Esophagus muscularis mucosa (tissue), 4 donors: ENCODE results near the gene GALNT14. TPM values are rescaled to one million over a fixed set of nuclear protein-coding genes. Genes with fewer than 3 reads are reported as not detected.

Experiments used
- DNase-seq: peaks from one replicate; pipeline ENCODE4 v3.0.0-alpha.2; 2017; ENCODE audit errors: extremely low spot score
- H3K27ac ChIP-seq, 4 donors: fragments of 200-600 bp; sonication (generic); replicated peaks in 1 of 4; 1 replicate in 3 of 4; 2 replicates in 1 of 4; pipeline ENCODE4 v1.5.1; 2016 to 2019; ENCODE audit warnings: mild to moderate bottlenecking in 1 of 4
- H3K27me3 ChIP-seq, 4 donors: fragments of 200-600 bp; sonication (generic); one replicate each; pipeline versions ENCODE4 v1.5.1 to v1.6.0; 2016 to 2019
- H3K36me3 ChIP-seq, 4 donors: fragments of 200-600 bp; sonication (generic); one replicate each; pipeline ENCODE4 v1.5.1; 2016 to 2019
- H3K4me1 ChIP-seq, 4 donors: fragments of 200-600 bp; sonication (generic); one replicate each; pipeline ENCODE4 v1.5.1; 2016 to 2019
- H3K4me3 ChIP-seq, 4 donors: fragments of 200-600 bp; sonication (generic); 1 replicate in 2 of 4; 2 replicates in 2 of 4; pipeline ENCODE4 v1.5.1; 2016 to 2019; ENCODE audit warnings: mild to moderate bottlenecking in 4 of 4, moderate library complexity in 1 of 4
- H3K9me3 ChIP-seq, 4 donors: fragments of 200-600 bp; sonication (generic); 1 replicate in 3 of 4; 2 replicates in 1 of 4; pipeline ENCODE4 v1.5.1; 2016 to 2019
- CTCF ChIP-seq, 3 experiments: fragments of 200-600 bp in 2 of 3; fragments of 450-650 bp in 1 of 3; sonication (generic) in 2 of 3; IDR thresholded peaks; one replicate each; pipeline ENCODE4 v1.5.1; 2017 to 2019; ENCODE audit warnings: antibody characterized with exemption in 3 of 3, mild to moderate bottlenecking in 2 of 3, moderate library complexity in 1 of 3
- EP300 ChIP-seq: sonication (generic); formaldehyde crosslinking; IDR thresholded peaks from one replicate; pipeline ENCODE4 v1.6.1; 2017; ENCODE audit warnings: antibody characterized with exemption
- POLR2A ChIP-seq: fragments of 450-650 bp; IDR thresholded peaks from one replicate; pipeline ENCODE4 v1.6.1; 2017; ENCODE audit warnings: antibody characterized with exemption, moderate library complexity, mild to moderate bottlenecking, low read depth
- POLR2AphosphoS5 ChIP-seq, 2 donors: sonication (generic); formaldehyde crosslinking; IDR thresholded peaks; one replicate each; pipeline ENCODE4 v1.6.1; 2017; ENCODE audit warnings: antibody characterized with exemption in 2 of 2
- WGBS: methylation state at CpG from one replicate; pipeline ENCODE4 v1.1.5; 2018; 5-methylcytosine and 5-hydroxymethylcytosine counted together
- intact Hi-C: fragments of 100-400 bp; cut with DNase I; formaldehyde crosslinking; loops from one replicate; pipeline ENCODE4 v1.15.1; 2023
- total RNA-seq, 4 donors: library from RNA; depleted of rRNA; stranded (reverse); fragments of >200 nt; gene quantifications; one replicate each; pipeline versions ENCODE4 v1.1.0 to v1.2.1, GENCODE V29; 2016

The GALNT14 gene
- total RNA-seq, 4 donors from 2014 or later, result 0.33 to 1.0 (median 0.80) TPM; not detected in 1

- Histone ChIP-seq H3K27ac (no peak overlapping the region), H3K36me3 (no peaks in the 10 kb centered on the region), H3K27me3 (no peaks in the 10 kb centered on the region), H3K4me3 (no peak overlapping the region), H3K9me3 (no peaks in the 10 kb centered on the region), H3K4me1 (no peaks in the 10 kb centered on the region)
- no peak for TF ChIP-seq EP300
- no peak for TF ChIP-seq POLR2AphosphoS5 (IDR thresholded peaks at IDR 0.05)
- no peak for DNase-seq
- intact Hi-C loops, result no loop called here
- 80% methylated on average over 3 of the region's 3 CpGs for WGBS
These were observed 114.7 kb downstream of the GALNT14 start for GRCh38 chr2:31023541-31023940.

- H3K36me3 ChIP-seq, result no peaks in the 10 kb centered on the region
- no peaks in the 10 kb centered on the region for H3K9me3 ChIP-seq
- WGBS, result 82% methylated on average over 4 of the region's 4 CpGs
- TF ChIP-seq CTCF (IDR thresholded peaks at IDR 0.05) (no peak), EP300 (no peak), POLR2A (no peak), POLR2AphosphoS5 (IDR thresholded peaks at IDR 0.05) (no peak)
- DNase-seq, result no peak
- intact Hi-C loops, result no loop called here
- H3K4me3 ChIP-seq, result no peak overlapping the region
- H3K4me1 ChIP-seq, result no peaks in the 10 kb centered on the region
- H3K27ac ChIP-seq, result no peak overlapping the region
- H3K27me3 ChIP-seq, result no peaks in the 10 kb centered on the region
These were observed 117.5 kb downstream of the GALNT14 start for GRCh38 chr2:31020713-31021112.

- Histone ChIP-seq H3K27me3 (peaks cover 0 to 5% (median 0%) of the 10 kb centered on the region in 4 donors), H3K9me3 (no peaks in the 10 kb centered on the region), H3K4me3 (no peak overlapping the region), H3K36me3 (no peaks in the 10 kb centered on the region), H3K4me1 (no peaks in the 10 kb centered on the region), H3K27ac (no peak overlapping the region)
- TF ChIP-seq EP300 (no peak), POLR2A (no peak), CTCF (IDR thresholded peaks at IDR 0.05) (no peak), POLR2AphosphoS5 (IDR thresholded peaks at IDR 0.05) (no peak)
- intact Hi-C loops, result no loop called here
- DNase-seq, result no peak
- 84% methylated on average over 6 of the region's 6 CpGs for WGBS
These were observed 120.0 kb downstream of the GALNT14 start for GRCh38 chr2:31018280-31018679.

GRCh38 chr2:31016648-31017047 lies 121.6 kb downstream of the GALNT14 start:
- no peaks in the 10 kb centered on the region for H3K9me3 ChIP-seq
- 95% methylated on average over 5 of the region's 5 CpGs for WGBS
- no peak overlapping the region for H3K27ac ChIP-seq
- TF ChIP-seq CTCF (IDR thresholded peaks at IDR 0.05) (no peak), POLR2A (no peak), EP300 (no peak), POLR2AphosphoS5 (IDR thresholded peaks at IDR 0.05) (no peak)
- intact Hi-C loops, result no loop called here
- no peak for DNase-seq
- no peak overlapping the region for H3K4me3 ChIP-seq
- no peaks in the 10 kb centered on the region for H3K4me1 ChIP-seq
- no peaks in the 10 kb centered on the region for H3K36me3 ChIP-seq
- H3K27me3 ChIP-seq, result peaks cover 0 to 15% (median 0%) of the 10 kb centered on the region in 4 donors

GRCh38 chr2:31014516-31014915 lies 123.7 kb downstream of the GALNT14 start:
- no peaks in the 10 kb centered on the region for H3K36me3 ChIP-seq
- DNase-seq, result no peak
- TF ChIP-seq POLR2AphosphoS5 (IDR thresholded peaks at IDR 0.05) (no peak), CTCF (IDR thresholded peaks at IDR 0.05) (no peak), EP300 (no peak), POLR2A (no peak)
- WGBS, result 79% methylated on average over 4 of the region's 4 CpGs
- no peaks in the 10 kb centered on the region for H3K4me1 ChIP-seq
- H3K4me3 ChIP-seq, result no peak overlapping the region
- peaks cover 0 to 36% (median 0%) of the 10 kb centered on the region in 4 donors for H3K27me3 ChIP-seq
- no peak overlapping the region for H3K27ac ChIP-seq
- intact Hi-C loops, result no loop called here
- H3K9me3 ChIP-seq, result no peaks in the 10 kb centered on the region
